GM19438 (cell line): Measurements from ENCODE around the gene HPDL.

Source experiments
- ATAC-seq: cut with Tn5 transposase; IDR thresholded peaks from one replicate; pipeline ENCODE4 v1.9.1; 2021; ENCODE audit warnings: low read depth; ENCODE audit not compliant: unreplicated experiment

Gene HPDL

DNA sequence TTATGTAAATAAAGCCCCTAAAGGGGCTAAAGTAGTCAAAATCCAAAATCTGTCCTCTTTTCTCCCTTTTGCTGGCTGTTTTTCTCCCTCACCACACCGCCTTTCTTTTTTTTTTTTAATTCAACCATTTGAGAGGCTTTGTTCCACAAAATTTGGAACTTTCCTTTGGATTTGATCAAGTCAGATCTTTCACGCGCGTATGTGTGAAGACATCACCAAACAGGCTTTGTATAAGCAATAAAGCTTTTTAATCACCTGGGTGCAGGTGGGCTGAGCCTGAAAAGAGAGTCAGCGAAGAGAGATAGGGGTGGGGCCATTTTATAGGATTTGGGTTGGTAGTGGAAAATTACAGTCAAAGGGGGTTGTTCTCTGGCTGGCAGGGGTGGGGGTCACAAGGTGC is 5.3 kb upstream of the HPDL start:
- no peak for ATAC-seq

DNA sequence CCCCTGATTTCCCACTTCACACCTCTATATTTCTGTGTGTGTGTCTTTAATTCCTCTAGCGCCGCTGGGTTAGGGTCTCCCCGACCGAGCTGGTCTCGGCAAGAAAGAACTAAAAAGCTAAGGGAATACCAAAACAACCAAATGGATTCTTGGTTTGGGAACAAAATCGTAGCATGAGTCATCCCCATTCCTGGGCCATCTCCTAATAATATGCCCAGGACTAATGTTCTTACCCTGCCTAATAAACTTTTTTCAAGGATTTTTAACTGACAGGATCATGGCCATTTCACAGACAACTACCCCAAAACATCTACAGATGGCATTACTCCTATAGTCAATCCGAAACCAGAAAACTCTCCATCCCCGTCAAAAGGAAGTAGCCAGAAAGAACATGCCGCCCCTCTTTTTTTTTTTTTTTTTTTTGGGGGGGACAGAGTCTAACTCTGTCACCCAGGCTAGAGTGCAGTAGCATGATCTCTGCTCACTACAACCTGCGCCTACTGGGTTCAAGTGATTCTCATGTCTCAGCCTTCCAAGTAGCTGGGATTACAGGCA is 4.1 kb upstream of the HPDL start:
- ATAC-seq, result no peak

DNA sequence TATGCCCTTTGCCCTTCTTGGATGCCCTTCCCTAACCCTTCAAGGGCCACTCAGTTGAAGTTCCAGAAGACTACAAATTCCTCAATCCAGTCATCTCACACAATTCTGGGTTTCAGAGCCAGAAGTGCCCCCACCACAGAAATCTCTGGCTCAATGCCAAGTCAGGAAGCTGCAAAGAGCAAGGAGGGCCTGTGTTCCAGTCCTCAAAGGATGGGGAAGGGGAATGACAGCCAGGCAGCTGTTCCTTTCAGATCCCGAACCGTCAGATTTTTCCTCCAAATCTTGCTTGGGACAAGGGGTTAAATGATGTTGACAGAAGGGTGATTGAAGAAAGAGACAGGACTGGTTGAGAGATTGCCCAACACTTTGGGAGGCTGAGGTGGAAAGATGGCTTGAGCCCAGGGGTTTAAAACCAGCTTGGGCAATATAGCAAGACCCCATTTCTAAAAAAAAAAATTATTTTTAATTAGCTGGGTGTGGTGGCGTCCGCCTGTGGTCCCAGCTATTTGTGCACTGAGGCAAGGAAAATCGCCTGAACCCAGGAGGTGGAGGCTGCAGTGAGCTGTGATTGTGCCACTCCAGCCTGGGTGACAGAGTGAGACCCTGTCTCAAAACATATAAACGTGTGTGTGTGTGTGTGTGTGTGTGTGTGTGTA is 716 bp upstream of the HPDL start:
- no peak for ATAC-seq

DNA sequence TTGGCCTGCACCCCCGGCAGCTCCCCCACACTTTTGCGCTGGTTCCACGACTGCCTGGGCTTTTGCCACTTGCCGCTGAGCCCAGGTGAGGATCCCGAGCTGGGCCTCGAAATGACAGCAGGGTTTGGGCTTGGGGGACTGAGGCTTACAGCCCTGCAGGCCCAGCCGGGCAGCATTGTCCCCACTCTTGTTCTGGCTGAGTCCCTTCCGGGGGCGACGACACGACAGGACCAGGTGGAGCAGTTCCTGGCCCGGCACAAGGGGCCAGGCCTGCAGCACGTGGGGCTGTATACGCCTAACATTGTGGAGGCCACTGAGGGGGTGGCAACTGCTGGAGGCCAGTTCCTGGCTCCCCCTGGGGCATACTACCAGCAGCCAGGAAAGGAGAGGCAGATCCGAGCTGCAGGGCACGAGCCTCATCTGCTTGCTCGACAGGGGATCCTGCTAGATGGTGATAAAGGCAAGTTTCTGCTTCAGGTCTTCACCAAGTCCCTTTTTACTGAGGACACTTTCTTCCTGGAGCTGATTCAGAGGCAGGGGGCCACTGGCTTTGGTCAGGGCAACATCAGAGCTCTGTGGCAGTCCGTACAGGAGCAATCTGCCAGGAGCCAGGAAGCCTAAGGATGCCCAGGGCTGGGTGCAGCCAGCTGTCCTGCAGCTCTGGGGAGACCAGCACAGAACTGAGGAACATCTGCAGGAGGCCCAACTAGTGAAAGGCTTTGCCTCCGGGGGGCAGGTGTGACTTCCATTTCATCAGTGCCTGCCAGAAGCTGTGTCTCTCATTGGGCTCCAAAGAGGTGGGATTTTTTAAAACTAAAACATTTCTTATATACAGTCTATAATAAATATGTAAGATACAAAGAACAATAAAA is 1.2 kb downstream of the HPDL start:
- ATAC-seq, result no peak

DNA sequence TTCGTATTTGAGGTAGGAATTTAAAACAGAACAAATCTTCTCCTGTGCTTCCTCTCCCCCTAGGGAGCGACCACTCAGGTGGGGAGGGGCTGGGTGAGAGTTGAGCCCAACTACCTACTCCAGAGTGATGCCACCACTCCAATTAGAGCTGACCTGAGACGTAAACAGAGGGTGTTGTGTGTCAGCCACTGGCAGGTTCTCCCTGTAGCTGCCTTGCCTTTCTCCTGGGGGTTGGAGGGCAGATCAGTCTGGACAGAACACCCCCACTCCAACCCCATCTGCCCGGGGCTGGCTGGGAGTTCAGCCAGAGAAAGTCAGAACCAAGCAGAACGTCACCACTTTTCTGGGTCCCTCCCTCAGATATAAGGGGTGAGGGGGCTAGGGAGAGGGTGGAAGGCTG is 2.0 kb downstream of the HPDL start:
- ATAC-seq, result no peak

DNA sequence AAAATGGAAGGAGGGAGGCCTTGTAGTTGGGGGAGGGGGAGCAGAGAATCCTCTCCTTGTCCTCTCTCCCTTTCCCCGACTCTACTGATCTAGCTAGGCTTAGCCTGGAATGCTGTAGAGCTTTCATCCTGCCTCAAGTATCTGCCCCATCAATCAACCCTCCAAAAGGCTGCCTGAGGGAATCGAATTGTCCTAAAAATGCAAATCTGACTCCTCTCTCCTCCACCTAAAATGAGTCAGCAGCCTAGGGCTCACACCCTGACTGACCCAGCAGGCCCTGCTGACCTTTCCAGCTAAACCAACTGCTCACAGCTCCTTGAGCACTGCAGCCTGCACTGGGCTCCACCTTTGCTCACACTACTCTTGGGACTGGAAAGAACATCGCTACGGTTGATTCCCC is 2.8 kb downstream of the HPDL start:
- no peak for ATAC-seq

DNA sequence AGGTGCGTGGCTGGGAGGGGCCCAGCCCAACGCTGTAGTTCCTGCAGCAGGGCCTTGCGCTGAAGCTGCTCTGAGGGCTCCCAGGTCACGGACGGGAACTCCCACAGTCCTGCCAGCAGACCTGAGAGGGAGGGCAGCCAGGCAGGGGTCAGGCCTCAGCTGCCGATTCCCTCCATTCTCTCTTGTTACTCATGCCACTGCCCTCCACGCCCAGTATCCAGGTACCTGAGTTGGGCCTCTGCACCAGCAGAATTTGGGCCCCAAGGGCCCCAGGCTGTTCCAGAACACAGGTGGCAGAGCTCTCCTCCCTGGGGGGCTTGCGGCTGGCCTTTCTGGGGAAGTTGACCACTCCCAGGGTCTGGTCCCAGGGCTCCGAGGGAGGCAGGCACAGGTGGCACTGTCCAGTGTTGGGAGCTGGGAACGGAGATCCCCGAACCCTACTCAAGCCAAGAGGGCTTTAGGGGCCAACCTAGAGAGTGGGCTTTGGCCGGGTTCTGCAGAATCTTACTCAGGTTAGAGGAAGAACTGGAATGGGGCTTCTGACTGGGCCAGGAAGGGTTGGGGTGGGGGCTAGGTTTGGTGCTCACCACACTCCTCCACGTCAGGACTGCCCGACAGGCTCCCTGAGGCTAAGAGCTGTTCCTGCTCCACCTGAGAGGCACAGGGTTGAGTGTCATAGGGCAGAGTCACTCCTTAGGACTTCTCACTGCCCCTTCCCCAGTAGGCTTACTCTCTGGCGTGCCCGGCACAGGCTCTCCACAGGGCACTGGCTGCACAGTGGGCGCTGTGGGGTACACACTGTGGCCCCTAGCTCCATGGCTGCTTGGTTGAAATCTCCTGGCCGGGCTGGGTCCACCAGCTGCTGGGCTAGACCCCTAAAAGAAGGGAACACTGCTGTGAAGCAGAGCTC is 5.0 kb downstream of the HPDL start:
- no peak for ATAC-seq

DNA sequence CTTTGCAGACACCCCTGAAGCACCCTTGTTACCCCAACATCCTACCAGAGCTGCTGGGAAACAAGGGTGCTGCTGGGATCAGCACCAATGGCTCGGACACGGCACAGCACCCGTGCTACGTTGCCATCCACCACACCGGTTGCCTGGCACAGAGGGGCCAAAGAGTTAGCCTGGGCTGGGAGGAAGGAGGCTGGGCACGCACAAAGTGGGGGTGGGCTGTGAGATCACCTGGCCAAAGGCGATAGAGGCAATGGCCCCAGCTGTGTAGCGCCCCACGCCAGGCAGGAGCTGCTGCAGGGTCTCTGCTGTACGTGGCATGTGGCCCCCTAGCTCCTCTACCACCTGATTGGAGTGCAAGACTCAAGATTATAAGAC is 5.6 kb downstream of the HPDL start:
- no peak for ATAC-seq

DNA sequence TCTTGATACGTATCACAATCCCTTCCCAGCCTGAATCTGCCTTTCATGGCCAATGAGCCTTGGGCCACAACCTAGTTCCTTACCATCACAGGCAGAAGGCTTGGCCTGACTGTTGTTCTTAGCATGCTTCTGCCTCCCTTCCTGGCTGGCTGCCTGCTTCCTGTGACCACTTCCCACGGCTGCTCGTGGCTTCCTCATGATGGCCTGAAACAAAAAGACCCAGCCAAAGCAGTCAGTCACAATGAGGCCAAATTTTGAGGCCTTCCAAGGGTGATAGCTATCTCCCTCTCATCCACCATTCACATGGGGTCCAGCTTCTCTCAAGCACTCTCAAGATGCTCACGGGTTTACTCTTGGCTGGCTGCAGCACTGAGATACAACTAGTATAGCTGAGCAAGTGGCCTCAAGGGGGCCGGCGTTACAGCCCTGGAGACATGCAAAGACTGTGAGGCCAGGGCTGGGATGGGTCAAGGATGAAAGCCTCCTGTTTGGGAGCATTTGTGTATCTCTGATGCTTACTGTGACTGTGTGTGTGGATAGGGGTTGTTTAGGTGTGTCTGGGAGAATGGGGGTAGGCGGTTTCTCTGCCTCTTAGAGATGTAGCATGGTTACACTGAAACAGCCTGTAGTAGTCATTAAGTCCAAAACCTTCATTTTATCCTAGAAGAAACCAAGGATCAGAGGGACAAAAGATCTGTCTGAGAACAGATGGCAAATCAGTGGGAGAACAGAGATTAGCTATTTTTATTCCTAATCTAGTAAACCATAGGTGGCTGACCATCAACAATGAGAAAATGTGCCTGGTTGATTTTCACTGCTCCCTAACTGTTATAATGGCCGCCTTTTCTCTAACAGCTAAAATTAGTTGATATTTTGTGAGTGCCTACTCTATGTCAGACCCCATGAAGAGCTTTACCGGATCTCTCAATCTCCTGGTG is 7.9 kb downstream of the HPDL start:
- ATAC-seq, result no peak

DNA sequence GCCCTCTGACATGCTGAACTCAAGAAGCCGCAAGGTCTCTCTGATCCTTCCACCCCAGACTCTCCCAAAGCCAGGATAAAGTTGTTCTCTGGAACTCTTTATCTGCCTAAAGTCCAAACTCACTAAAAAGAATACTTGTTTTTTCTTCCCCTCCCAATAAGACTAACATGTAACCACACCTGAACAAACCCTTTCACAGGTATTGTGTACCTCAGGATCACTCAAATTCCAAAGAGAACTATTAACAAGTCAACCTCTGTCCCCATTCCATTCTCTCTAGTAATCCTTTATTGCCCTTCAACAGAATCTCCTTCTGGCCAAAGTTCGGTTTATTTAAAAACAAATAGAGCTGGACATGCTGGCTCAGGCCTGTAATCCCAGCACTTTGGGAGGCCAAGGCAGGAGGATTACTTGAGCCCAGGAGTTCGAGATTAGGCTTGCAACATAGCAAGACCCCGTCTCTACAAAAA is 9.2 kb downstream of the HPDL start:
- no peak for ATAC-seq

DNA sequence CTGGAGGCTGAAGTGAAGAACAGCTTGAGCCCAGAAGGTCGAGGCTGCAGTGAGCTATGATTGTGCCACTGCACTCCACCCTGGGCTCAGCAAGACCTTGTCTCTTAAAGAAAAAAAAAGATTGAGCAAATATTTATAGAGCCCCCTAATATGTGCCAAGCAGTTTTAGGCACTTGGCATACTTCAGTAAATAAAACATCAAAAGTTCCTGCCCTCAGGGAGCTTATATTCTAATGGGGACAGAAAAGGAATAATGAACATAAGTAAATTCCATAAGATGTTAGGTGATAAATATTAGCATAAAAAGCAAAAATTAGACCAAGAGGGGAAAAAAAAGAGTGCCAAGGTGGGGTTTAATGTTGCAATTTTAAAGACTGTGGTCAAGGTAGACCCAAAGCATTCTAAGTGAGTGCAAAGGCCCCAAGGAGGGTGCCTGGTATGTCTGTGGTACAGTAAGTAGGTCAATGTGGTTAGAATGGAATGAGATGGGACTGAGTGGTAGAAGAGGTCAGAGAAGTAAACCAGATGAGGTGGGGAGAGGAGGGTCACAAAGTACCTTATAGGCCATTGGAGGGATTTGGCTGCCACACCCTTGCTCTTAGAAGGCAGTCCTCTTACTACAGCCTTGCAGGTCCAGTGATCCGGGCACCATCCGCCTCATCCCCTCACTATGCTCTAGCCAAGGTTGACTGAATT is 11.1 kb downstream of the HPDL start:
- no peak for ATAC-seq

DNA sequence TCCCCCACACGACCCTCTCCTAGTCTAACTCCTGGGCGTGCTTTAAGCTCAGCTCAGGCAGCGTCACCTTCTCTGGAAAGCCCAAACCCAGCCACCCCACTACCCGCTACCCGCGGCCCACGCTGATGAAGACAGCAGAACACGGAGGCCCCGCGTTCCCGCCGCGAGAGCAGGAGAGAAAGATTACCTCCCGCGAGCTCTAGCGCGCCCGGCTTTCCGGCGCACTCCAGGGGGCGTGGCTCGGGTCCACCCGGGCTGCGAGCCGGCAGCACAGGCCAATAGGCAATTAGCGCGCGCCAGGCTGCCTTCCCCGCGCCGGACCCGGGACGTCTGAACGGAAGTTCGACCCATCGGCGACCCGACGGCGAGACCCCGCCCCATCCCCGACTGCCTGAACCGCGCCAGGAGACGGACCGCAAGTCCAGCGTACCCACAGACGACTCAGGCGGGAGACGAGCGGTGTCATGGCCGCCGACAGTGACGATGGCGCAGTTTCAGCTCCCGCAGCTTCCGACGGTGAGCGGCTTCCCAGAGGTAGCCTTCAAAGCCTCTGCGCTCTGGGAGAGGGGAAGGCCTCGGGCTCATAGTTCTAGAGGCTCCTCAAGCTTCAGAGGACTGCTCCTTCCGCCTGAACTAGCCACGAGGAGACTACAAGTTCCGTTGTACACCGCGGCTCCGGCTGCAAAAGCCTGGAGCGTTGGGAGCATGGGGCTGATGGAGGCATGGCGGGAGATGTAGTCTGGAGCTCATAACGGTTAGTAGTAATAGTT is 13.3 kb downstream of the HPDL start, which contains the start of the genes MUTYH and TOE1:
Gene MUTYH (minus strand): TSS at position 652 of the 770 bp plus-strand sequence. CDS start 5,935 bp downstream, outside the sequence.
Gene TOE1 (plus strand): TSS at position 382 of the 770 bp plus-strand sequence. CDS start 83 bp downstream, at position 465.
- ATAC-seq, result peak; percentile 80

DNA sequence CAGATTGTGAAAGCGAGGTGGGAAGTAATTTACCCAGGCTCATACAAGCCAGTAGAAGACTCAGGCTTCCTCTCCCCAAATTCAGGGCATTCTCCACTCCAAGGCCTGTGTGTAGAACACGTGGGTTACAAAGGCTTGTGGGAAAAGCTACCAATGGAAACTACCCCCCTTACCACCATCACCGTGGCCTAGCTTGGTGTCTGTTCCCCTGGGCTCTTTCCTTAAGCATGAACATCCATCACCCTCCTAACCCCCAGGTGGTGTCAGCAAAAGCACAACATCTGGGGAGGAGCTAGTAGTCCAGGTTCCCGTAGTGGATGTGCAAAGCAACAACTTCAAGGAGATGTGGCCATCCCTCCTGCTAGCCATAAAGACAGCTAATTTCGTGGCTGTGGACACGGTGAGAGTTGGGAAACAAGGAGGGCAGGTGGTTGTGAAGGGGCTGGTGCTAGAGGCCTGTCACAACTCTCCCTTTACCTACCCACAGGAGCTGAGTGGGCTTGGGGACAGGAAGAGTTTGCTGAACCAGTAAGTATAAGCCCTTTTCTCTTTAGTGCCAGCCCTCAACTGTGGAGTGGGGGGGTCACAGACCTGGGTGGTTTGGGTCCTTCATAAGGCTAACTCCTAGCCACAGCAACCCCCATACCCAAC is 14.2 kb downstream of the HPDL start:
- ATAC-seq, result no peak

DNA sequence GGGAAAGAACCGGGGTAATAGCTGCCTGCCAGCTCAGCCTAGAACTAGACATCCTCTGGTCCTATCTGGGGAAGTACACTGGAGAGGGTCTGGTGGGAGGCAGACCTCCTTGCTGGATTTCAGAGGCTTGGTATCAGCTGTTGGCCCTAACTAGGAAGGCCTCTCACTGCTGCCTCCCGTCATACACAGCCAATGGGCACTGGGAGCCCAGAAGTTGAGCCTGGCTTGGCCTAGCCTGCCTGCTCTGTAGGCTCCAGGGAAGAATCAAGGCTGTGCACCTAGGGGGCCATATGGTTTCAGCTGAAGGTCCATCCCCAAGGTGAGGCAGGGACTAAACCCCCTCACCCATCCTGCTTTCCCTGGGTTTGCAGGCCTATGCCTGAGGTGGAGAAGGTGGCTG is 17.8 kb downstream of the HPDL start:
- no peak for ATAC-seq

DNA sequence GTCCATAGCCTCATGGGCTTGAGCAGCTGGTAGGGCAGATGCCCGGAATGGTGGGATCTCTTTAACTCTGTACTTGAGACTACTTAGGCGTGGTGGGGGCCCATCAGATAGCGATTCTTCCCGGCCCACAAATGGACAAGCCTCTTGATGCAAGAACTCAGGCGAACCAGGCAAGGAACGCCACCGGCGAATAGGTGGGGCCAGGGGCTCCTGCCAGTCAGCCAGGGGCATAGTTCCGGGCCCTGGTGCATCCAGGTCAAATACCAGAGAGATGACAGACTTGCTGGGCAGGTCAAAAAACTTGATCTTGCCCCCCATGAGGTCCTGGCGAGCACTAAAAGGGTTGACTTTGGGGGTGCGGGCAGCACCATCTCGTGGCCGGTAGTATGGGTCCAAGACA is 18.3 kb downstream of the HPDL start:
- no peak for ATAC-seq

DNA sequence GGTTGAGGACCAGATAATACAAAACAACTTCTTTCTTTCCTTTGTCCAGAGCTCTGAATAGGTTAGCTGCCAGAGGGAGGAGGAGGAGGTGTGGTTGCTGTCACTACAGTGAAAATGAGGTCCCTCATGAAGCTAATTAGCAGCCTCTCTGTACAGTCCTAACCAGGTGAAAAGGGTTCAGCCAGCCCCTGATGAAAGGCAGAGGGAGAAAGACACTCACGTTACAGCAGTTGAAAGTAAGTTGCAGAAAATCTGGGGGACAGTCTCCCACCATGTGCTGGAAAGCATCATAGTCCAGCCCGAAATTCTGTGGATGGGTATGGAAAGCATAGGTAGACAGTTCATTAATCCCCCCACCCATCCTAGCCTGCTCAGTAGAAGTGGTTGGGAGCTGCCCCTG is 19.8 kb downstream of the HPDL start:
- ATAC-seq, result no peak

DNA sequence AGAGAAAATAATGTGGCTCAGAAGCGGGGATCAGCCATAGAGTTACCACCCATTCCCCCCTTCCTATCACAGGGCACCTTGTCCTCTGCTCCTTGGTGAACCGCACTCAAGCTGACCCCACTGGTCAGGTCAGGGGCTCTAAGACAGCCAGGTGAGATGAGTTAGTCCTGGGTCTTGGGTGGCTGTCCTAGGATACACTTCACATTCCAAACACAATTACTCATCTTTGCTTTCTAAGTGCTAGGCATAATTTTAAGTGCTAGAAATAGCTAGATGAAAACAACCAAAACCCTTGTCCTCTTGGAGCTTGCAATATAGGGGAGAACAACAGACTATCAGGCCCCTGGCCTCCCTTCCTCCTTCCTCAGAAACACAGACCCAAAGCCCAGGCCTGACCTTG is 21.3 kb downstream of the HPDL start:
- ATAC-seq, result no peak

DNA sequence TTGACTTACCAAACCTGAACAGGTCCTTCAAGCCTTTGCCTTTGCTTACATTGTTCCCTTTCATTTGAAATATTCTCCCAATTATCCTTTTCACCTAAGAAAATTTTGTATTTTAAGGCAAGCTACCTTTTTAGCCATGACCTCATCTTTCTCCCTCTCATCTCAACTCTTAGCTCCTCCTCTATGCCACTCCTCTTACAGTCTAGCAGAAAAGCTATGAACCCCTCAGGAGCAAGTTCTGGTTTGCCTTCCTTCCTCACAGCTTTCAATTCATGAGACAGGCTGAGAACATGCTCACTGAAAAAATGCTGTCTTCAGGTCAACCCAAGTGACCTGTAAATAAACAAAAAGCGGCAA is 21.9 kb downstream of the HPDL start:
- ATAC-seq, result no peak
